ENCODE measurements around the gene TRIM54. TPM values are rescaled to one million over a fixed set of nuclear protein-coding genes. Genes with fewer than 3 reads are reported as not detected.

Gene TRIM54
- total and polyA plus RNA-seq, 2 of the 8 experiments (the other 6 are each of a cell fraction or from before 2014, with no cell fraction given), result 3.9 to 5.8 TPM

DNA sequence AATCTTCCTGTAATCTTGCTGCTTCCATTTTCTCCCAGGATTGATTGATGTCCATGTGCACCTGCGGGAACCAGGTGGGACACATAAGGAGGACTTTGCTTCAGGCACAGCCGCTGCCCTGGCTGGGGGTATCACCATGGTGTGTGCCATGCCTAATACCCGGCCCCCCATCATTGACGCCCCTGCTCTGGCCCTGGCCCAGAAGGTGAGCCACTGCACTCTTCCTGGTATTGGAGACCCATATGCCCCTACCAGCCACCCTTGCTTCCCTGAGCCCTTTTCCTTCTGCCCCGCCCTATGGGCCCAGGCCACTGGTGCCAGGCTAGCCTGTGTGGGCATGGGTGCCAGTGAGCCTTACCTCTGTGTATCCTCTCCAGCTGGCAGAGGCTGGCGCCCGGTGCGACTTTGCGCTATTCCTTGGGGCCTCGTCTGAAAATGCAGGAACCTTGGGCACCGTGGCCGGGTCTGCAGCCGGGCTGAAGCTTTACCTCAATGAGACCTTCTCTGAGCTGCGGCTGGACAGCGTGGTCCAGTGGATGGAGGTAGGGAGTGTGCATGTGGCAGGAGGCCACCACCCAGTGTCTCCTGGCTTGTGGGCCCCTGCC, 44.8 kb upstream of the TRIM54 start:
- Histone ChIP-seq H3K23me2 (ENCODE audit: low read depth, low read length) (no peaks in the 10 kb centered on the region), H2BK20ac (ENCODE audit: low read length) (no peak overlapping the region), H3K4me3 (ENCODE audit: extremely low read depth in 1 of 4, insufficient read depth in 2 of 4, low read depth in 3 of 4, low read length in 4 of 4) (no peak overlapping the region), H3K14ac (ENCODE audit: insufficient read length) (no peak overlapping the region), H3K79me1 (ENCODE audit: low read depth, low read length) (no peaks in the 10 kb centered on the region), H2AK5ac (ENCODE audit: low read depth, low read length) (no peak overlapping the region), H3K27me3 (replicated peaks in 1 of 4; ENCODE audit: control insufficient read depth in 3 of 4, extremely low read depth in 1 of 4, insufficient read depth in 3 of 4, low read length in 3 of 4) (no peaks in the 10 kb centered on the region), H3K56ac (replicated peaks; ENCODE audit: insufficient read length, low read depth, low read length) (no peak overlapping the region), H4K20me1 (replicated peaks in 1 of 2; ENCODE audit: control insufficient read depth in 1 of 2, insufficient read depth in 2 of 2, low read length in 2 of 2) (peaks cover 4 to 24% of the 10 kb centered on the region in 2 experiments), H3K18ac (ENCODE audit: extremely low read depth, low read length) (no peak overlapping the region), H3K4me1 (replicated peaks in 1 of 4; ENCODE audit: control insufficient read depth in 3 of 4, insufficient read depth in 4 of 4, low read length in 3 of 4) (no peaks in the 10 kb centered on the region), H3K36me3 (ENCODE audit: control insufficient read depth in 2 of 4, insufficient read depth in 4 of 4, low read length in 3 of 4) (peaks cover 83 to 99% (median 96%) of the 10 kb centered on the region in 4 experiments), H2AFZ (ENCODE audit: low read length) (no peak overlapping the region), H3K27ac (ENCODE audit: low read depth, low read length) (no peak overlapping the region), H2BK12ac (ENCODE audit: low read depth, low read length) (no peak overlapping the region), H3K23ac (ENCODE audit: insufficient read length) (no peak overlapping the region), H3K9ac (replicated peaks in 1 of 4; ENCODE audit: extremely low read depth in 1 of 4, low read depth in 3 of 4, low read length in 3 of 4) (no peak overlapping the region), H2BK5ac (ENCODE audit: low read depth, low read length) (no peak overlapping the region), H4K8ac (ENCODE audit: extremely low read depth, insufficient read depth, low read length) (no peak overlapping the region), H4K91ac (replicated peaks; ENCODE audit: insufficient read length, low read length) (no peak overlapping the region), H3K4me2 (ENCODE audit: insufficient read depth in 1 of 2, low read depth in 2 of 2, low read length in 2 of 2) (no peak overlapping the region), H3K9me3 (ENCODE audit: insufficient read depth in 2 of 2, low read depth in 1 of 2, low read length in 1 of 2) (no peaks in the 10 kb centered on the region), H2BK15ac (ENCODE audit: low read length) (no peak overlapping the region), H2BK120ac (replicated peaks; ENCODE audit: low read depth, low read length) (no peak overlapping the region), H3K79me2 (ENCODE audit: control insufficient read depth in 1 of 2, insufficient read depth in 2 of 2, low read length in 2 of 2) (no peaks in the 10 kb centered on the region), H4K5ac (ENCODE audit: insufficient read length, low read depth, low read length) (no peak overlapping the region), H3K4ac (replicated peaks; ENCODE audit: insufficient read length, low read depth, low read length) (no peak overlapping the region)
- ChIA-PET POLR2A (ENCODE audit: partially characterized antibody) (interaction anchor here (1.1 to 32.6 kb wide), 5 partner anchors 7 to 116 kb away, joined by 3 to 835 read pairs (median 4); partner anchors contain the start of gene CAD), CTCF (ENCODE audit: partially characterized antibody) (interaction anchor here (1.1 to 6.9 kb wide), 6 partner anchors 13 to 66 kb away, joined by 3 to 55 read pairs (median 6); partner anchors contain the start of gene TRIM54)
- WGBS, 2 experiments (ENCODE audit: extremely low coverage in 1 of 2, insufficient coverage in 1 of 2, insufficient read length in 1 of 2, insufficient replicate concordance in 2 of 2, low coverage in 1 of 2, low lambda C conversion rate in 2 of 2, missing lambda C conversion rate in 1 of 2), result 93% methylated on average over 15 of the region's 15 CpGs; no CpG with 5 or more reads in 1 of the 2 experiments
- FAIRE-seq (no peak), DNase-seq (ENCODE audit: low read depth in 1 of 2, low spot score in 2 of 2) (no peak)
- no peak for TF ChIP-seq SIRT6 (IDR thresholded peaks at IDR 0.05; ENCODE audit: low read length)
- no peak for TF ChIP-seq HDAC2 (IDR thresholded peaks at IDR 0.05; ENCODE audit: borderline replicate concordance in 1 of 2, low read depth in 2 of 2, low read length in 2 of 2)
- TF ChIP-seq, protein P1, sequence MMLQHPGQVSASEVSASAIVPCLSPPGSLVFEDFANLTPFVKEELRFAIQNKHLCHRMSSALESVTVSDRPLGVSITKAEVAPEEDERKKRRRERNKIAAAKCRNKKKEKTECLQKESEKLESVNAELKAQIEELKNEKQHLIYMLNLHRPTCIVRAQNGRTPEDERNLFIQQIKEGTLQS (IDR thresholded peaks at IDR 0.05; ENCODE audit: insufficient read depth, low read depth, low read length), result no peak
- TF ChIP-seq, protein P2, sequence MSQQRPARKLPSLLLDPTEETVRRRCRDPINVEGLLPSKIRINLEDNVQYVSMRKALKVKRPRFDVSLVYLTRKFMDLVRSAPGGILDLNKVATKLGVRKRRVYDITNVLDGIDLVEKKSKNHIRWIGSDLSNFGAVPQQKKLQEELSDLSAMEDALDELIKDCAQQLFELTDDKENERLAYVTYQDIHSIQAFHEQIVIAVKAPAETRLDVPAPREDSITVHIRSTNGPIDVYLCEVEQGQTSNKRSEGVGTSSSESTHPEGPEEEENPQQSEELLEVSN (IDR thresholded peaks at IDR 0.05), result no peak
- no peak for TF ChIP-seq POU5F1 (IDR thresholded peaks at IDR 0.05; ENCODE audit: low read depth, low read length)
- no peak for TF ChIP-seq HDAC6 (IDR thresholded peaks at IDR 0.05; ENCODE audit: low read depth, low read length)
- no peak for TF ChIP-seq ZNF274 (IDR thresholded peaks at IDR 0.05; ENCODE audit: borderline replicate concordance, extremely low read depth, low read length)
- TF ChIP-seq TAF1 (IDR thresholded peaks at IDR 0.05; ENCODE audit: low read depth, low read length), result no peak
- TF ChIP-seq CBX5 (IDR thresholded peaks at IDR 0.05; ENCODE audit: low read depth, low read length), result no peak
- no peak for TF ChIP-seq CREB1 (IDR thresholded peaks at IDR 0.05)
- no peak for TF ChIP-seq CHD2 (IDR thresholded peaks at IDR 0.05; ENCODE audit: low read length)
- no peak for TF ChIP-seq PHF8 (conservative IDR thresholded peaks at IDR 0.05; ENCODE audit: low read depth, low read length)
- TF ChIP-seq SRF (IDR thresholded peaks at IDR 0.05; ENCODE audit: low read depth, low read length), result no peak

All from H1 (cell line).